ENCODE data around the gene RGS3. TPM values are rescaled to one million over a fixed set of nuclear protein-coding genes. Genes with fewer than 3 reads are reported as not detected.

Gene RGS3
- polyA plus RNA-seq, 6 donors from 2014 or later = 3.8 to 13.8 (median 5.8) TPM

DNA sequence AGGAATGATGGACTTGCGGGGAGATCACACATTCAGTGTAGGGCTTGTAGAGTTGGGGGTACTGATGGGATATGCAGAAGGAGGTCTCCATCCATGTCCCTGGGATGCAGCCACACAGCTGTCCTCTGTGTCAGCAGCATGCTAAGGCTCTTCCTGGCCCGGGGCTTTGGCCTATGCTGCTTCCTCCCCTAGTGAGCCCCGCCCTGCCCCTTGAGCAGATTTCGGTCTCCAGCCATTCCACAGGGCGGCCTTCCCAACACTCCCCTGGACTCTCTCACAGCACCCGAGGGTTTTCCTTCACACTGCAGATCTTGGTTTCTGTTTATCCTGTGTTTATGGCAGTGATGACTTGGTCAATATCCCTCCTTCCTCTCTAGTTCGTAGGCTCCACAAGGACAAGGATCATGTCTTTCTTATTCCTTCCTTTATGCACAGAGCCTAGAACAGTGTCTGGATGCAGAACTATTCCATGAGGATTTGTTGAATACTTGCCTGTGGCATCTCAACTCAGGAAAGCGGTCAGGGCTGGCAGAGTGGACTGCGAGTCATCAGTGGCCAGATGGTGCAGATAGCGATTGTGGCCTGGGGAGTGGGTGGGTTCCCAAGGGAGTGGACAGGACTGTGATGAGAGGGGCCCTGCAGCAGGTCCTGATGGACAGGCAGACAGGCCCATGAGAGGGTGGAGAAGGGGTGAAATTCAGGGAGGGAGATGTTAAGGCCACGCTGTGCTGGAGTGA is 114.2 kb downstream of the RGS3 start:
- Mint-ChIP-seq H3K9me3 (no peaks in the 10 kb centered on the region), H3K4me1 (peaks cover 58 to 79% (median 61%) of the 10 kb centered on the region in 3 donors), H3K36me3 (no peaks in the 10 kb centered on the region)

GRCh38 chr9:113578279-113578865 is 114.8 kb downstream of the RGS3 start:
- H3K9me3 Mint-ChIP-seq = no peaks in the 10 kb centered on the region
- no peaks in the 10 kb centered on the region for H3K36me3 Mint-ChIP-seq
- no peak for ATAC-seq (ENCODE audit: low read depth in 2 of 2)
- H3K27me3 Mint-ChIP-seq = no peaks in the 10 kb centered on the region
- H3K27ac Mint-ChIP-seq = peak overlapping the region in 5 of 6 donors; percentile 79 to 96 (median 94)
- no peak for DNase-seq
- peak overlapping the region in 6 of 8 donors; percentile 36 to 92 (median 86) for H3K4me3 Mint-ChIP-seq
- peaks cover 58 to 81% (median 67%) of the 10 kb centered on the region in 3 donors for H3K4me1 Mint-ChIP-seq

More for the DNA sequence above, 114.2 kb downstream of the RGS3 start:
- no peak for DNase-seq
- Mint-ChIP-seq H3K27ac (peak overlapping the region in 3 of 6 donors; percentile 53 to 88 (median 79)), H3K4me3 (peak overlapping the region in 4 of 8 donors; percentile 38 to 63 (median 44)), H3K27me3 (no peaks in the 10 kb centered on the region)
- ATAC-seq (ENCODE audit: low read depth in 2 of 2) = no peak

GRCh38 chr9:113578882-113579282 is 115.4 kb downstream of the RGS3 start:
- peak overlapping the region; percentile 88 to 96 (median 94) for H3K27ac Mint-ChIP-seq

GRCh38 chr9:113579283-113580040 is 115.9 kb downstream of the RGS3 start:
- DNase-seq (peak; percentile 53), ATAC-seq (ENCODE audit: low read depth in 2 of 2) (peak; percentile 13 to 14)
- H3K4me1 Mint-ChIP-seq = peaks cover 58 to 76% (median 72%) of the 10 kb centered on the region in 3 donors
- peaks cover 0 to under 1% of the 10 kb centered on the region in 2 donors for H3K36me3 Mint-ChIP-seq
- H3K9me3 Mint-ChIP-seq = no peaks in the 10 kb centered on the region
- peak overlapping the region; percentile 61 to 92 (median 87) for H3K4me3 Mint-ChIP-seq
- no peaks in the 10 kb centered on the region for H3K27me3 Mint-ChIP-seq
- H3K27ac Mint-ChIP-seq = peak overlapping the region; percentile 88 to 96 (median 94)

More at GRCh38 chr9:113578882-113579282, 115.4 kb downstream of the RGS3 start:
- Mint-ChIP-seq H3K36me3 (no peaks in the 10 kb centered on the region), H3K9me3 (no peaks in the 10 kb centered on the region), H3K4me3 (peak overlapping the region; percentile 42 to 92 (median 87)), H3K4me1 (peaks cover 62 to 81% (median 72%) of the 10 kb centered on the region in 3 donors), H3K27me3 (no peaks in the 10 kb centered on the region)
- peak; percentile 70 for DNase-seq
- ATAC-seq (ENCODE audit: low read depth in 2 of 2) = peak; percentile 31 to 34

GRCh38 chr9:113580041-113580953 is 116.8 kb downstream of the RGS3 start:
- peak overlapping the region; percentile 88 to 96 (median 95) for H3K27ac Mint-ChIP-seq
- H3K27me3 Mint-ChIP-seq = no peaks in the 10 kb centered on the region
- DNase-seq (peak; percentile 79), ATAC-seq (ENCODE audit: low read depth in 2 of 2) (peak; percentile 49 to 66)
- H3K36me3 Mint-ChIP-seq = peaks cover 0 to 5% of the 10 kb centered on the region in 2 donors
- H3K4me1 Mint-ChIP-seq = peaks cover 59 to 74% (median 71%) of the 10 kb centered on the region in 3 donors
- peak overlapping the region; percentile 82 to 92 (median 89) for H3K4me3 Mint-ChIP-seq
- H3K9me3 Mint-ChIP-seq = no peaks in the 10 kb centered on the region

GRCh38 chr9:113580954-113581311 is 117.4 kb downstream of the RGS3 start:
- Mint-ChIP-seq H3K27ac (peak overlapping the region in 5 of 6 donors; percentile 88 to 96 (median 95)), H3K4me3 (peak overlapping the region; percentile 82 to 92 (median 89))

GRCh38 chr9:113581865-113582697 is 118.6 kb downstream of the RGS3 start:
- peak overlapping the region; percentile 82 to 92 (median 89) for H3K4me3 Mint-ChIP-seq
- no peaks in the 10 kb centered on the region for H3K9me3 Mint-ChIP-seq
- peak overlapping the region; percentile 88 to 96 (median 95) for H3K27ac Mint-ChIP-seq
- ATAC-seq (ENCODE audit: low read depth in 2 of 2) (peak; percentile 81 to 86), DNase-seq (peak; percentile 84)
- H3K27me3 Mint-ChIP-seq = no peaks in the 10 kb centered on the region
- peaks cover 59 to 81% (median 61%) of the 10 kb centered on the region in 3 donors for H3K4me1 Mint-ChIP-seq
- H3K36me3 Mint-ChIP-seq = peaks cover 5 to 12% of the 10 kb centered on the region in 2 donors

More at GRCh38 chr9:113580954-113581311, 117.4 kb downstream of the RGS3 start:
- DNase-seq (no peak), ATAC-seq (ENCODE audit: low read depth in 2 of 2) (no peak)
- Mint-ChIP-seq H3K36me3 (peaks cover 5 to 6% of the 10 kb centered on the region in 2 donors), H3K9me3 (no peaks in the 10 kb centered on the region), H3K4me1 (peaks cover 60 to 74% (median 67%) of the 10 kb centered on the region in 3 donors), H3K27me3 (no peaks in the 10 kb centered on the region)

DNA sequence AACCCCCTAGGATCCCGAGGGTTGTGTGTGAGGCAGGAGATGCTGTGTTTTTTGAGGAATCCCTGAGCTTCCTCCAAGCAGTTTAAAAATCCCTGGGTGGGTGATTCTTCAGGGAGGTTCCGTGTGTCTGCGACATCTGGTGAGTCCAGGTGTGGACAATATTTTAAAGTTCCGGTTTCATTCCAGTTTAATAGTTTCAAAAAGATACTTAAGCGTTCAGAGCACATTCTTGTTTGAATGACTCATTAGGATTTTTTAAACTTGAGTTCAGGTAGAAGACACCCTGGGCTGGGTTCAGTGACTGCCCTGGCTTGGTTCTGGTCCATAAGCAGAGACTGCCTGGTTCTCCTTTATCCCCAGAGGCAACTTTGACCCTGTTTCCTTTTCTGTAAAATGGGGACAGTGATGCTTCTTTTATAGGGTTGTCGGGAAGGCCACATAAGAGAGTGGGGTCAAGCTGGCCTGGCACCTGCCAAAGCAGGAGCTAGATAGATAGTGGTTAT is 119.2 kb downstream of the RGS3 start:
- H3K4me3 Mint-ChIP-seq = peak overlapping the region in 5 of 8 donors; percentile 82 to 90 (median 87)
- H3K27me3 Mint-ChIP-seq = no peaks in the 10 kb centered on the region
- H3K36me3 Mint-ChIP-seq = peaks cover 5 to 12% of the 10 kb centered on the region in 2 donors
- peaks cover 53 to 79% (median 60%) of the 10 kb centered on the region in 3 donors for H3K4me1 Mint-ChIP-seq
- H3K9me3 Mint-ChIP-seq = no peaks in the 10 kb centered on the region
- DNase-seq (no peak), ATAC-seq (ENCODE audit: low read depth in 2 of 2) (no peak)
- H3K27ac Mint-ChIP-seq = peak overlapping the region in 5 of 6 donors; percentile 24 to 95 (median 88)

DNA sequence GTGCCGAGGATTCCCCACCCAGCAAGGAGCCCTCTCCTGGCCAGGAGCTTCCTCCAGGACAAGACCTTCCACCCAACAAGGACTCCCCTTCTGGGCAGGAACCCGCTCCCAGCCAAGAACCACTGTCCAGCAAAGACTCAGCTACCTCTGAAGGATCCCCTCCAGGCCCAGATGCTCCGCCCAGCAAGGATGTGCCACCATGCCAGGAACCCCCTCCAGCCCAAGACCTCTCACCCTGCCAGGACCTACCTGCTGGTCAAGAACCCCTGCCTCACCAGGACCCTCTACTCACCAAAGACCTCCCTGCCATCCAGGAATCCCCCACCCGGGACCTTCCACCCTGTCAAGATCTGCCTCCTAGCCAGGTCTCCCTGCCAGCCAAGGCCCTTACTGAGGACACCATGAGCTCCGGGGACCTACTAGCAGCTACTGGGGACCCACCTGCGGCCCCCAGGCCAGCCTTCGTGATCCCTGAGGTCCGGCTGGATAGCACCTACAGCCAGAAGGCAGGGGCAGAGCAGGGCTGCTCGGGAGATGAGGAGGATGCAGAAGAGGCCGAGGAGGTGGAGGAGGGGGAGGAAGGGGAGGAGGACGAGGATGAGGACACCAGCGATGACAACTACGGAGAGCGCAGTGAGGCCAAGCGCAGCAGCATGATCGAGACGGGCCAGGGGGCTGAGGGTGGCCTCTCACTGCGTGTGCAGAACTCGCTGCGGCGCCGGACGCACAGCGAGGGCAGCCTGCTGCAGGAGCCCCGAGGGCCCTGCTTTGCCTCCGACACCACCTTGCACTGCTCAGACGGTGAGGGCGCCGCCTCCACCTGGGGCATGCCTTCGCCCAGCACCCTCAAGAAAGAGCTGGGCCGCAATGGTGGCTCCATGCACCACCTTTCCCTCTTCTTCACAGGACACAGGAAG is 120.2 kb downstream of the RGS3 start:
- H3K9me3 Mint-ChIP-seq = no peaks in the 10 kb centered on the region
- ATAC-seq (ENCODE audit: low read depth in 2 of 2) (no peak), DNase-seq (no peak)
- H3K4me1 Mint-ChIP-seq = peaks cover 45 to 69% (median 51%) of the 10 kb centered on the region in 3 donors
- no peaks in the 10 kb centered on the region for H3K27me3 Mint-ChIP-seq
- H3K27ac Mint-ChIP-seq = peak overlapping the region in 1 of 6 donors; percentile 77
- peak overlapping the region in 1 of 8 donors; percentile 31 for H3K4me3 Mint-ChIP-seq
- H3K36me3 Mint-ChIP-seq = peaks cover 5 to 12% of the 10 kb centered on the region in 2 donors

GRCh38 chr9:113584428-113585084 is 121.0 kb downstream of the RGS3 start:
- DNase-seq (no peak), ATAC-seq (ENCODE audit: low read depth in 2 of 2) (no peak)
- Mint-ChIP-seq H3K36me3 (peaks cover 5 to 12% of the 10 kb centered on the region in 2 donors), H3K27me3 (no peaks in the 10 kb centered on the region), H3K4me1 (peaks cover 38 to 61% (median 44%) of the 10 kb centered on the region in 3 donors), H3K27ac (peak overlapping the region in 3 of 6 donors; percentile 19 to 69 (median 64)), H3K9me3 (no peaks in the 10 kb centered on the region), H3K4me3 (peak overlapping the region in 1 of 8 donors; percentile 24)
